GM18951 (cell line): ENCODE data around the gene EMC6.

ENCODE experiments used
- POLR2A ChIP-seq: IDR thresholded peaks from 4 replicates; pipeline ENCODE4 v1.6.1; 2011; ENCODE audit warnings: mild to moderate bottlenecking; ENCODE audit not compliant: insufficient read length, insufficient read depth; ENCODE audit errors: extremely low read depth
- in situ Hi-C: fragments of 300-500 bp; cut with MboI; formaldehyde crosslinking; loops from one replicate; pipeline ENCODE4 v1.12.0; 2022; ENCODE audit warnings: low sequenced_read_pairs, mixed read lengths, inconsistent platforms; ENCODE audit not compliant: unreplicated experiment

The EMC6 gene

DNA sequence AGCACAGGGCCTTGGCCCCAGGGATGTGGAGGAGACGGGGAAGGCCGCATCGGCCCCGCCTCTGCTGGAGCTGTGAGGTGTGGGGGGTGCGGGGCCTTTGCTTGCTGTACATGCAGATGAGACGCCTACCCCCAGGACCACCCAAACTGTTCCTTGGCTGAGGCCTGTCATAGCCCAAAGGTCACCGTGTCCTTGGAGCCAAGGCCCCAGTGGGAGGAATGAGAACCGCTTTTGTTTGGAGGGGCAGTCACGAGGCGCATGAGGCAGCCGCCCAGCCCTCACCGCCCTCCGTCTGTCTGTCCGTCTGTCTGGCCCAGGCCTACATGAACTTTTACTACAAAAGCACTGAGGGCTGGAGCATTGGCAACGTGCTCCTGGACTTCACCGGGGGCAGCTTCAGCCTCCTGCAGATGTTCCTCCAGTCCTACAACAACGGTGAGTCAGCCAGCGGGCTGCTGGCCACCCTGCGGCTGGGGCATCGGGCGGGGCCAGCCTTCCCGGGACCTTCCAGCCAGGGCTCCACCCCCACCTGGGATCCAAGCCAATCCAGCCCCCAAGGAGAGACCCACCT, 9.0 kb upstream of the EMC6 start:
- no peak for TF ChIP-seq POLR2A
- in situ Hi-C loops = no loop called here

DNA sequence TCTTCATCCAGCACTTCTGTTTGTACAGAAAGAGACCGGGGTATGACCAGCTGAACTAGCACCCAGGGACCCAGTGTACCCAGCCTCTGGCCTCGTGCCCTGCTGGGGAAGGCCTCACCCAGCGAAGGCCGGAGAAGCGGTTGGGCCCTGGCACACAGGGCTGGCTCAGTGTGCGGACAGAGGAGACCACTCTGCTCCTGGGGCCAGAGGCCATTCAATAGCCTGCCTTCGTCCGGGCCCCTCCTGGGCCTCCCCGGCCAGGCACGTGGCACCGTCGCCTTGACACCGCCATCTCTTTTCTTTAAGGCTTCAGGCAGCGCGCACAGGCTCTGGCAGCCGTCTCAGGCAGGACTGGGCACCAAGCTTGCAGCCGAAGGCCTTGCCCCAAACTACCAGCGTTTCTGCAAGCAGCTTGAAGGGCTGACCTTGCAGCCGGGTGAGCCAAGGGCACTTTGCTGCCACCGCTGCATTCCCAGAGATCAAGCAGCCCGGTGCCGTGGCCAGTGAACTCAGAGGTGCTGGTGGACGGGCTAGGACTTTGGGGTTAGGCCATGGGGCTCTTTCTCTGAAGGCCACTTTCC, 8.2 kb upstream of the EMC6 start:
- in situ Hi-C loops = no loop called here
- no peak for TF ChIP-seq POLR2A

DNA sequence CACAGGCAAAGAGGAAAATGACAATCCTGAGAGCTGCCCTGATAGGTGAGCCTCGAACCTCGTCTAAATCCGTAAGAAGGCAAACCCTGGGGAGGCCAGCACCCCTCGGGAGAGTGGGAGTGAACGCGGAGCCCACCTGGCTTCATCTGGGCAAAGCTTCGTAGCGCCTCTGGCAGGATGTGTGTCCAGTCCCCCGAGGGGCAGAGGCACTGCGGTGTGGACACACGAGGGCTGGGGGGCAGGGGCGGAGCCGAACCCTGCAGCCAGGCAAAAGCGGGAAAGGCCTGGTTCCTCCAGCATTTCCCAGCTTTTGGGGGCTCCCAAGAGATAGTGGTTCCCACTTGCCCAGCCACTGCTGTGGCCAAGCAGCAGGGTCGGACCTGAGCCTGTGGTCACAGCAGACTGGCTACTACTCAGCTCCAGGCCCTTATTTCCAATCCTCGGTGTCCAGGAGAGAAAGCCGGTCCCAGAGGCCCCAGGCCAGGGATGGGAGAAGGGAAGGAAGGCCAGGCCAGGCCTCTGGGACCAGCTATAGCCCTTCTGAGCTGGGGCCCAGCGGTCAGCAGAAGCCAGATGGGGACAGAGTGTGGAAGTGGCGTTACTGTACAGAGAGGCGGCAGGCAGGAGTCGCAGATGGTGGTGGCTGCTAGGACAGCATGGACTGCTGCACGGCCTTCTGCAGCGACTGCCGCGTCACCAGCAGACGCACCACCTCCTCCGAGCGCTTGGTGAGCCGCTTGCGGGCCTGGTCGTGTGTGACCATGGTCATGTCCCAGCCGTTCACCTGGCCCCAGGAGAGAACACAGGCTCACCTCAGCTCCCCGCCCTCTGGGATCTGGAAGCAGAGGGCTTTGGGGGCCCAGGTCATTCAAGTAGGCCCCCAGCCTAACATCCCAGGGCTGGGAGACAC, 5.3 kb upstream of the EMC6 start:
- in situ Hi-C loops = no loop called here
- TF ChIP-seq POLR2A = no peak

DNA sequence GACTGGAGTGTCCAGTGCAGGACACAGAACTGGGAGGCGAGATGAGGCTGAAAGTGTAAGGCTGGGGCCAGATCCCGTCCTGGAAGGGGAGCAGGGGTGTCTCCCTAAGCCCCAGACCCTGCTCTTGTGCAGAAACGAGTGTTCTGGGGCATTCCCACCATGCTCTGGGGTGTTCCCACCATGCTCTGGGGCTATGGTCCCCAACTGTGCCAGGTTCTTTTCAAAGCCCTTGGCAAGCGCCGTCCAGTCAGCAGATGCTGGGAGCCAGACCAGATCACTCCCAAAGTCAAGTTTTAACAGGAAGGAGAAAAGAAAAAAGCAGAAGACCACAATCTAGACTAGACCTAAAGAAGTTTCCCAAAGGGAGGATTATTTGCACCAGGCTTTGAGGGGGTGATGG, 2.8 kb upstream of the EMC6 start:
- no peak for TF ChIP-seq POLR2A
- in situ Hi-C loops = no loop called here

DNA sequence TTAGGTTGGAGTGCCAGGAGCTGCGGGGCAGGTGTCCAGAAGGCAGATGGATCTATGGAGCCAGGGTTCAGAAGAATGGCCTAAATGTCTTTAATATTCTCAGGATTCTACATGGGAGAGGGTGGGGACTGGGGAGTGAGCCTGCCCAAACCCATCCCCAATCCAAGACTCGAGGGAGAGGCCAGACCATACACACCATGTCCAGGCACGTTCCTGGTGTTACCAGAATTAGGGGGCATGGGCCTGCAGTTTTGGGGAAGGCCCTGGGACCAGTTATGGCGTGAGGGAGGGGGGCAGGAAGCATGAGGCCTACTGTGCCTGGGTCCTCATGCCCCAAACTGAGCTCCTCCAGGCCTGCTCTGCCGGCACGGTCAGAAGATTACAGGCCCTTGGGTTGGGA, 2.1 kb upstream of the EMC6 start:
- in situ Hi-C loops = no loop called here

DNA sequence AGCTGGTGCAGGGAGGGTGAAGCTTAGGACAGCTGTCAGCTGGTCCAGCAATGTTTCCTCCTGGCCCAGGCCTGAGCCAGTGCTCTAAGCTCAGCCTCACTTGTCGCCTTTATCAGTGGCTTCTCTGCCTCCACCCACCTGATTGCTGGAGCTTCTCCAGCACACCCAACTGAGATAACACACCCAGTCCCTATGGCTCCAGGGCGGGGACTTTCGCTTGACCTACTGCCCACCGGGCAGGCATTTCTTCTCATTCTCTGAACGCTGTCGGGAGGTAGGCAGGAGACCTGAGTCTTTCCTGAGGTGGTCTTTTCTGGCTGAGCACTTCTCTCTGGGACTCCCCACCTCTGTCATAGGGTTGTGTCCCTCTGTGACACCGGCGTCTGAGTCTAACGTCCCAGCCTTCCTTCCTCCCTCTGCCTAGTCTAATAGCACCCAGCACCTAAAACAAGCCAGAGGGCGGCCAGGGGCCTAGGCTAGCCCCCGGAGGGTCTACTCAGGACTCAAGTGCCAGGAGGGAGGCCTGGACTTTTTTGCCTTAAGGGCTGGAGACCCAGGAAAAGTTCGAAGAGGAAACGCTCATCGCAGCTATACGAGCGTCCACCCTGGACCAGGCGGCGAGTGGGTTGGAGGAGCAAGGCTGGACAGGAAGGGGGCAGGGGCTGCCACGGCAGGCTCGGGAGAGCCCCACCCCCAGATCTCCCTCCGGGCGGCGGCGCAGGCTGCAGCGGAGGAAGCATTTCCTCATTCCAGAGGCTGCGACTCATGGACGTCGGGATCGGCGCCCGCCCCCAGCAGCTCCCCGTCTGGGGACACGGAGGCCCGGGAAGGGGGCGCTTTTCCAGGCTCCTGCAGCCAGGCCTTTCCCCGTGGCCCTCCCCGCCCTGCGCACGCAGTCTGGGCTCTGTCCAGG, 990 bp upstream of the EMC6 start:
- in situ Hi-C loops = no loop called here
- TF ChIP-seq POLR2A = no peak

More for the DNA sequence above, 2.1 kb upstream of the EMC6 start:
- TF ChIP-seq POLR2A = no peak

DNA sequence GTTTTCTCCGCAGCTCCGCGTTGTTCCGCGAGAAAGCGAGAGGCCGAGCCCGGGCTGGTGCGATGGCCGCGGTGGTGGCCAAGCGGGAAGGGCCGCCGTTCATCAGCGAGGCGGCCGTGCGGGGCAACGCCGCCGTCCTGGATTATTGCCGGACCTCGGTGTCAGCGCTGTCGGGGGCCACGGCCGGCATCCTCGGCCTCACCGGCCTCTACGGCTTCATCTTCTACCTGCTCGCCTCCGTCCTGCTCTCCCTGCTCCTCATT, 404 bp downstream of the EMC6 start:
- in situ Hi-C loops = no loop called here
- no peak for TF ChIP-seq POLR2A

DNA sequence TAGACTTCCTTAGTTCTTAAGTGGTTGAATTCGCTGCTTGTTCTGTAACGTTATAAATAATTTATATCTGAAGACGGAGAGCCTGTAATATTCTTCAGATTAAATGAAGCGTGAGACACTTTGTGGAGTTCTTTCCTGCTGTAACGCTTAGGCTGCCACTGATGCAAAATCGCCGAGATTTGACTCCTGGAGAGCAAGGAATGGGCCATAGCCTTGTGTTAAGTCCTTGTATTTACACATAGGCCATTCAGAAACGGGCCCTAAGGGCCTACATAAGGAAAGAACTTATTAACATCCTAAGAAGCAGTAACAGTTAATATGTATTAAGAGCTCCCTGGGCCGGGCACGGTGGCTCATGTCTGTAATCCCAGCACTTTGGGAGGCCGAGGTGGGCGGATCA, 936 bp downstream of the EMC6 start:
- in situ Hi-C loops = no loop called here
- no peak for TF ChIP-seq POLR2A

DNA sequence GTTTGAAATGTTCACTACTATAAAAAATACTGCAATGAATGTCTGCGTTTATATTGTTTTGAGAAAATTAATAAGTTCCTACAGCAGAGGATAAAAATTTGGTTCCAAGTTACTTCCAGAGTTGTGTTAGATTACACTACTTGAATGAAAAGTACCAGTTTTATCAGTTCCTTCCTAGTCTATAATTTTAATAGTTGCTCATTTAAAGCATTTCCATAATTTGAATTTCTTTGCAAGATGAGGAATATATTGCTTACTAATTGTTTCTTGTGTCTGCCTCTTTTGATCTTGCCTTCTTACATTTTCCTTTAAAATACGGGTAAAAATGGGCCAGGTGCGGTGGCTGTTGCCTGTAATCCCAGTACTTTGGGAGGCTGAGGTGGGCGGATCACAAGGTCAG, 4.0 kb downstream of the EMC6 start:
- in situ Hi-C loops = no loop called here
- TF ChIP-seq POLR2A = no peak

DNA sequence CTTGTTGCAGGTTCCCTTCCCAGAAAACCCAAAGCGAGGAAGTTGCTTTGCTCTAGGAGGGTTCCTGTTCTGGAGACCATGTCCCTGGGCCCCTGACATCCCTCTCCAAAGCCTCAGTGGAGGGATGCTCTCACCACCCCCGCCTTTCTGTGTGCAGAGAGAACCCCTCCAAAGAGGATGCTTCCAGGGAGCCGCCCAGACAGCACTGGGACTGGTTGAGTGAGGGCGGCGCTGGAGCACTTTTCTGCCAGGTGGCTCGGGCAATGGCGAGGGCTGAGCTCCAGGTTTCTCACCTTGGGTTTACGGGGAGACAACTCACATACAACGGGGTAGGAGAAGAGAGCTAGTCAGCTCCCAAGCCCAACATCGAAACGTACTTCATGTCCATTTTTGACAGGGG, 7.3 kb downstream of the EMC6 start:
- in situ Hi-C loops = no loop called here
- no peak for TF ChIP-seq POLR2A

DNA sequence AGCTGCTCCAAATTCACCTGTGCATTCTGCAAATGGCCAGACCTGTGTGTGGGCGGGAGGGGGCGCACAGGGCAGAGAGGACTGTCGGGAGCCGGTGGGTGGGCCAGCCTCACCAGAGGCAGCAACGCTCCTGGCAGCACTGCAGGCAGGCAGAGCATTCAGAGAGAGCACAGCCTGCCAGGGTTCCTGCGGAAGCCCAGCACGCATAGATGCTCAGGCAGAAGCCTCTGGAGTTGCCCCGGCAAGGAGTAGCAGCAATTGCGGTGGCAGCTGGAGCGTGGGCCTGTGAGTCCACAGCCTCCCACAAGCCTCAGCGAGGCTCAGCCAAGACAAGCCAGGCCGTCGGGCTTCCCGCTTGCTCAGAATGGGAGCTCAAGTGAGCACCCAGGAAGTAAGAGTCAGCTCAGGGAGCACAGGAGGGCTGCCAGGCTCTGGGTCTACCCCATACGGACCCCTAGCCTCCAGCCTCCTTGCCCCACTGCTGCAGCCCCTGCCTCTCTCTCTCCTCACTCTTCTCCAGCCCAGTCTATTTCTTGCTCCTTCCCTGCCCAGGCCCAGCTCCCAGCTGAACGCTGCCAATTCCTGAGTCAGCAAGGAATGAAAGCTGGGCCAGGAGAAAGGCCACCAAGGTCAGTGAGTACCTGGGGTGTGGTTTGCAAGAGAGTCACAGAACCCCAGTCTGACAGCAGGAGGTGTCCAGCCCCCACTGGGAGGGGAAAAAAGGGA, 9.6 kb downstream of the EMC6 start:
- TF ChIP-seq POLR2A = no peak
- in situ Hi-C loops = no loop called here

DNA sequence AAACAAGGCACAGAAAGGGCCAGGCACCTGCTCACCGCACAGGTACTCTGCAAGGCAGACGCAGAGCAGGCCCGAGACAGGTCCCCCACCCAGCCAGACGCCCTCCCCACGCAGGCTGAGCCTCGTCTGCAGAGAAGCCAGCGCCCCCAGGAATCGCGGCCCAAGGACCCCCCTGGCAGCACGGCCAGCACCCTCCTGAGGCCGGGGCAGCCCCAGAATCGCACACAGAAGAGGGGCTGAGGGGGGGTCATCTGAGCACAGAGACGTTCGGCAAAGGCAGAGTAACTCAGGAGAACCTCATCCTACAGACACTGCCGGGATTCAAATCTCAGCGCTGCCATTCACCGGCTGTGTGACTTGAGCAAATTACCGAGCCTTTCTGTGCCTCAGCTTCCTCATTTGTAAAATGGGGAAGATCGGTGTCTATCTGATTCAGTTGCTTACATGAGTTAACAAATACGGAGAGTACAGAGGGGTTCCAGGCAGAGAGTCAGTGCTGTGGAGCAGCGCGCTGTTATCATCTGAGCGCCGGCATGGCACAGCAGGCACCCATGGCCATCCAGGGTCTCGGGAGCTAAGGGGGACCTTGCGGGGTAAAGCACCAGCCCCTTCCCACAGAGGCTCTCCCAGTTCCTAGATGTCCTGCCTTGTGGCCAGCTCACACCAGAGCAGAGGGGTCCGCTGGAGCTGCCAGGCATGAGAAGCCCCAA, 10.4 kb downstream of the EMC6 start:
- in situ Hi-C loops = no loop called here
- no peak for TF ChIP-seq POLR2A
